ENCODE results near the gene CDKAL1.
"Not testable (repeated sequence)": the region's sequence is repeated elsewhere in the genome, so short reads cannot be mapped to it uniquely, and the experiment has no call there.

Gene CDKAL1

DNA sequence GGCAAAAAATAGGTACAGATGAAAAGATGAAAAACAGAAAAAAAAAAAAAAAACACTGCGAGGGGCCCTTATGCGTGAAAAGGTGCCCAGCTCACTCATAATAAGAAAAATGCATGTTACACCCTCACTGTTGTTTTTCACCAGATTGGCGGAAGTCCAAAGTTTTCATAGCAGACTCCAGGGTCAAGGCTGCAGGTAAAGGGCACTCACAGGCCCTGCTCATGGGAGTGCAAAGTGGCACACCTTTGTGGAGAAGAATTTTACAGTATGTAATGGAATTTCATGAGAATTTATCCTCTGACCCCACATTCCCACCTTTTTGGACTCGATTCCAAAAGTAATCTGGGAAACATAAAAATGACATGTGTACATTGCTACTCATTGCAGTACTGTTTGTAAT is 108.2 kb downstream of the CDKAL1 start:
- H3K79me2 ChIP-seq (ENCODE audit: insufficient read depth, low read depth), result no peaks in the 10 kb centered on the region
- H4K20me1 ChIP-seq (ENCODE audit: insufficient read depth), result no peaks in the 10 kb centered on the region
- H2AFZ ChIP-seq (ENCODE audit: low read depth), result no peak overlapping the region
- H3K27me3 ChIP-seq (ENCODE audit: insufficient read depth, low read depth), result no peaks in the 10 kb centered on the region
- H3K9ac ChIP-seq, result no peak overlapping the region
- TF ChIP-seq, protein P1, sequence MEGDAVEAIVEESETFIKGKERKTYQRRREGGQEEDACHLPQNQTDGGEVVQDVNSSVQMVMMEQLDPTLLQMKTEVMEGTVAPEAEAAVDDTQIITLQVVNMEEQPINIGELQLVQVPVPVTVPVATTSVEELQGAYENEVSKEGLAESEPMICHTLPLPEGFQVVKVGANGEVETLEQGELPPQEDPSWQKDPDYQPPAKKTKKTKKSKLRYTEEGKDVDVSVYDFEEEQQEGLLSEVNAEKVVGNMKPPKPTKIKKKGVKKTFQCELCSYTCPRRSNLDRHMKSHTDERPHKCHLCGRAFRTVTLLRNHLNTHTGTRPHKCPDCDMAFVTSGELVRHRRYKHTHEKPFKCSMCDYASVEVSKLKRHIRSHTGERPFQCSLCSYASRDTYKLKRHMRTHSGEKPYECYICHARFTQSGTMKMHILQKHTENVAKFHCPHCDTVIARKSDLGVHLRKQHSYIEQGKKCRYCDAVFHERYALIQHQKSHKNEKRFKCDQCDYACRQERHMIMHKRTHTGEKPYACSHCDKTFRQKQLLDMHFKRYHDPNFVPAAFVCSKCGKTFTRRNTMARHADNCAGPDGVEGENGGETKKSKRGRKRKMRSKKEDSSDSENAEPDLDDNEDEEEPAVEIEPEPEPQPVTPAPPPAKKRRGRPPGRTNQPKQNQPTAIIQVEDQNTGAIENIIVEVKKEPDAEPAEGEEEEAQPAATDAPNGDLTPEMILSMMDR (conservative IDR thresholded peaks at IDR 0.05; ENCODE audit: low read depth, low read length), result no peak
- no peak overlapping the region for H3K4me2 ChIP-seq
- H3K36me3 ChIP-seq (ENCODE audit: insufficient read depth), result no peaks in the 10 kb centered on the region
- H3K4me3 ChIP-seq (IDR thresholded peaks at IDR 0.05; ENCODE audit: insufficient read depth, low read depth, low read length), result no peak overlapping the region
- no peaks in the 10 kb centered on the region for H3K4me1 ChIP-seq (ENCODE audit: low read depth, poor library complexity, severe bottlenecking)
- no peak overlapping the region for H3K27ac ChIP-seq

DNA sequence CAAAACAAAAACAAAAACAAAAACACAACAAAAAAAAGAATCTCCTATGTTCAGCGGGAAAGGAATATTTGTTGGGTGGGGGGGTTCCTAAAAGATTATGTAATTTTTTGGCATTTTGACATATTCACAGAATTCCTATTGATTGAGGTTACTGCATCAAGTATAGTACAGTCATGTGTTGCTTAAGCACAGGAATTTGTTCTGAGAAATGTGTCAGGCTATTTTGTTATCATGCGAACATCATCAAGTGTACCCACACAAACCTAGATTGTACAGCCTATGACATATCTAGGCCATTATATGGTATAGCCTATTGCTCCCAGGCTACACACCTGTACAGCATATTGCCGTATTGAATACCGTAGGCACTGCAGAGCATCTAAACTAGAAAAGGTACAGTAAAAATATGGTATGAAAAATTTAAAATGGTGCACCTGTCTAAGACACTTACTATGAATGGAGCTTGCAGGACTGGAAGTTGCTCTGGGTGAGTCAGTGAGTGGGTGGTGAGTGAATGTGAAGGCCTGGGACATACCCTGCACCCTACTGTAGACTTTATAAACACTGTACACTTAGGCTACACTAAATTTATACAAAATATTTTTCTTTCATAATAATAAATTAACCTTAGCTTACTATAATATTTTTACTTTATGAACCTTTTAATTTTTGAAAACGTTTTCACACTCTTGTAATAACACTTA is 110.6 kb downstream of the CDKAL1 start:
- Histone ChIP-seq H3K36me3 (ENCODE audit: insufficient read depth) (no peaks in the 10 kb centered on the region), H2AFZ (ENCODE audit: low read depth) (no peak overlapping the region), H3K4me2 (no peak overlapping the region), H3K27me3 (ENCODE audit: insufficient read depth, low read depth) (no peaks in the 10 kb centered on the region), H4K20me1 (ENCODE audit: insufficient read depth) (no peaks in the 10 kb centered on the region), H3K79me2 (ENCODE audit: insufficient read depth, low read depth) (no peaks in the 10 kb centered on the region), H3K27ac (no peak overlapping the region), H3K4me1 (ENCODE audit: low read depth, poor library complexity, severe bottlenecking) (no peaks in the 10 kb centered on the region), H3K4me3 (IDR thresholded peaks at IDR 0.05; ENCODE audit: insufficient read depth, low read depth, low read length) (no peak overlapping the region), H3K9ac (no peak overlapping the region)
- TF ChIP-seq, protein P1 (conservative IDR thresholded peaks at IDR 0.05; ENCODE audit: low read depth, low read length), result no peak

DNA sequence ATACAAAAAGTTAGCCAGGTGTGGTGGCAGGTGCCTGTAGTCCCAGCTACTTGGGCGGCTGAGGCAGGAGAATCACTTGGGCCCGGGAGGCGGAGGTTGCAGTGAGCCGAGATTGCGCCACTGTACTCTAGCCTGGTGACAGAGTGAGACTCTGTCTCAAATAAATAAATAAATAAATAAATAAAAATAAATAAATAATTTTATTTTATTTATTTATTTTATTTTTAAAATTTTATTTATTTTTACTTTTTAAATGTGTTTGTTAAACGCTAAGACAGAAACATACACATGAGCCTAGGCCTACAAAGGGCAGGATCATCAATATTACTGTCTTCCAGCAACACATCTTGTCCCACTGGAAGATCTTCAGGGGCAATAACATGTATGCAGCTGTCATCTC is 111.3 kb downstream of the CDKAL1 start:
- H3K27ac ChIP-seq; H3K79me2 ChIP-seq (ENCODE audit: insufficient read depth, low read depth); H3K4me1 ChIP-seq (ENCODE audit: low read depth, poor library complexity, severe bottlenecking); H3K36me3 ChIP-seq (ENCODE audit: insufficient read depth); H3K4me3 ChIP-seq (IDR thresholded peaks at IDR 0.05; ENCODE audit: insufficient read depth, low read depth, low read length); H3K9ac ChIP-seq; H3K4me2 ChIP-seq; H4K20me1 ChIP-seq (ENCODE audit: insufficient read depth); H3K27me3 ChIP-seq (ENCODE audit: insufficient read depth, low read depth); H2AFZ ChIP-seq (ENCODE audit: low read depth): not testable (repeated sequence)

DNA sequence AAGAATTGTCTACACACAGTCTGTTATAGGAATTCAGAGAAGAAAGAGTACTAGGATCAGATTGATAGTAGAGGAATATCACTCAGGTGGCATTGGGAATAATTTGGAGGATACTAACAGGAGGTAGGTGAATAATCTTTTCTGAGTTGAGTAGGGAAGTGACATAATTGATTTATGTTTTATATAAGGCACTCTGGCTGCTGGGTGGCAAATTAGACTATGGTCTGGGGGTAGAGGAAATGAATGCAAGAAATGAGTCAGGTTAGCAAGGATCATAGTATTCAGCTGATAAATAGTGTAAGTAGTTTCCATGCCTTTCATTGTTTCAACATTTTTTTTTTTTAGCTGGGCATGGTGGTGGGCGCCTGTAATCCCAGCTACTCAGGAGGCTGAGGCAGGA is 113.3 kb downstream of the CDKAL1 start:
- no peak overlapping the region for H3K4me2 ChIP-seq
- no peaks in the 10 kb centered on the region for H3K4me1 ChIP-seq (ENCODE audit: low read depth, poor library complexity, severe bottlenecking)
- TF ChIP-seq, protein P1 (conservative IDR thresholded peaks at IDR 0.05; ENCODE audit: low read depth, low read length), result no peak
- H3K27me3 ChIP-seq (ENCODE audit: insufficient read depth, low read depth), result no peaks in the 10 kb centered on the region
- H3K27ac ChIP-seq, result no peak overlapping the region
- no peak overlapping the region for H3K4me3 ChIP-seq (IDR thresholded peaks at IDR 0.05; ENCODE audit: insufficient read depth, low read depth, low read length)
- no peaks in the 10 kb centered on the region for H3K36me3 ChIP-seq (ENCODE audit: insufficient read depth)
- H4K20me1 ChIP-seq (ENCODE audit: insufficient read depth), result no peaks in the 10 kb centered on the region
- H3K9ac ChIP-seq, result no peak overlapping the region
- no peak overlapping the region for H2AFZ ChIP-seq (ENCODE audit: low read depth)
- no peaks in the 10 kb centered on the region for H3K79me2 ChIP-seq (ENCODE audit: insufficient read depth, low read depth)

DNA sequence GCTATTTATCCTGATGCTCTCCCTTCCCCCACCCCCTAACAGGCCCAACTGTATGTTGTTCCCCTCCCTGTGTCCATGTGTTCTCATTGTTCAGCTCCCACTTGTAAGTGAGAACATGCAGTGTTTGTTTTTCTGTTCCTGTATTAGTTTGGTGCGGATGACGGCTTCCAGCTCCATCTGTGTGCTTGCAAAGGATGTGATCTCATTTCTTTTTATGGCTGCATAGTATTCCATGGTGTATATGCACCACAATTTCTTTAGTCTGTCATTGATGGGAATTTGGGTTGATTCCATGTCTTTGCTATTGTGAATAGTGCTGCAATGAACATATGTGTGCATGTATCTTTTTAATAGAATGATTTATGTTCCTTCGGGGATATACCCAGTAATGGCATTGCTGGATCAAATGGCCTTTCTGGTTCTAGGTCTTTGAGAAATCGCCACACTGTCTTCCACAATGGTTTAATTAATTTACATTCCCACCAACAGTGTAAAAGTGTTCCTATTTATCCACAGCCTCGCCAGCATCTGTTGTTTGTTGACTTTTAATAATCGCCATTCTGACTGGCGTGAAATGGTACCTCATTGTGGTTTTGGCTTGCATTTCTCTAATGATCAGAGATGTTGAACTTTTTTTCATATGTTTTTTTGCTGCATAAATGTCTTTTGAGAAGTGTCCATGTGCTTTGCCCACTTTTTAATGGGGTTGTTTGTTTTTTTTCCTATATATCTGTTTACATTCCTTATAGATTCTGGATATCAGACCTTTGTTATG is 115.6 kb downstream of the CDKAL1 start:
- H3K27ac ChIP-seq; H3K27me3 ChIP-seq (ENCODE audit: insufficient read depth, low read depth); H3K4me2 ChIP-seq; H3K4me3 ChIP-seq (IDR thresholded peaks at IDR 0.05; ENCODE audit: insufficient read depth, low read depth, low read length); H3K36me3 ChIP-seq (ENCODE audit: insufficient read depth); H3K4me1 ChIP-seq (ENCODE audit: low read depth, poor library complexity, severe bottlenecking); H3K9ac ChIP-seq; H4K20me1 ChIP-seq (ENCODE audit: insufficient read depth); H3K79me2 ChIP-seq (ENCODE audit: insufficient read depth, low read depth); H2AFZ ChIP-seq (ENCODE audit: low read depth): not testable (repeated sequence)
